CD1c-positive myeloid dendritic cell (primary cell): ENCODE results near the gene CCDC92B.
"Not testable (repeated sequence)": the region's sequence is repeated elsewhere in the genome, so short reads cannot be mapped to it uniquely, and the experiment has no call there.

ENCODE experiments used
- DNase-seq: peaks from one replicate; pipeline ENCODE4 v3.0.0-alpha.2; 2016; ENCODE audit errors: extremely low spot score

The CCDC92B gene

DNA sequence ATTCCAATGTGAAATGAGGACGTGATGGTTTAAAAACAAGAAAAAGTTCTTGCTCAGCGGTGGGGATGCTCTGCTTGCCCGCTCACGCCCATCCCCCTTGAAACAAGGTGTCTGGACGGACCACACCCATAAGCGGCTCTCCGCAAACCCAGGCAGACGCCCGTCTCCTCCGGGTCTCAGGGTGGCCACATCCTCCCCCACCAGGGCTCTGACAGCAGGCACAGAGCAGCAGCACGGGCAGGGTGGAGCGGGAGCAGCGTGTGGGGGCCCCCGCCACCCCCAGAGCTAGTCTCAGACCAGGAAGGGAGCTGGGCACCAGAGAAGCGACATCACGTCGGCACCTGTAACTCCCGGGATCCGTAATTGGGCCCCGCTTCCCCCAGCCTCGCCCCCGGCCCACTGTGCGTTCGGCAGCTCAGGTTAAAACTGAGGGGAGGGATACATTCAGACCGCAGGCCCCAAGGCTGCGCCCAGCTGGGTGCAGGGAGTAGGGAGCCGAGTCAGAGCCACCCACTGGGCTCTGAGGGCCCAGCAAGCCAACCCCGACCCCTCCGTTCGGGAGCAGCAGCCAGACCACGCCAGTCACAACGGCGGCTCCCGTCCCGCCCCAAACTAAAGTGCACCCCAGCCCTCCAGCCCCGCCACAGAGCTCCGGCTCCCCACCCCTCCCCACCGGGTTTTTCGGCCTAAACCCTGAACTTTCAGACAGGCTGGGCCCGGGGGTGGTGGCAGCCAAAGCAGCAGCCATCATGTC is 59.9 kb downstream of the CCDC92B start:
- DNase-seq: no peak

DNA sequence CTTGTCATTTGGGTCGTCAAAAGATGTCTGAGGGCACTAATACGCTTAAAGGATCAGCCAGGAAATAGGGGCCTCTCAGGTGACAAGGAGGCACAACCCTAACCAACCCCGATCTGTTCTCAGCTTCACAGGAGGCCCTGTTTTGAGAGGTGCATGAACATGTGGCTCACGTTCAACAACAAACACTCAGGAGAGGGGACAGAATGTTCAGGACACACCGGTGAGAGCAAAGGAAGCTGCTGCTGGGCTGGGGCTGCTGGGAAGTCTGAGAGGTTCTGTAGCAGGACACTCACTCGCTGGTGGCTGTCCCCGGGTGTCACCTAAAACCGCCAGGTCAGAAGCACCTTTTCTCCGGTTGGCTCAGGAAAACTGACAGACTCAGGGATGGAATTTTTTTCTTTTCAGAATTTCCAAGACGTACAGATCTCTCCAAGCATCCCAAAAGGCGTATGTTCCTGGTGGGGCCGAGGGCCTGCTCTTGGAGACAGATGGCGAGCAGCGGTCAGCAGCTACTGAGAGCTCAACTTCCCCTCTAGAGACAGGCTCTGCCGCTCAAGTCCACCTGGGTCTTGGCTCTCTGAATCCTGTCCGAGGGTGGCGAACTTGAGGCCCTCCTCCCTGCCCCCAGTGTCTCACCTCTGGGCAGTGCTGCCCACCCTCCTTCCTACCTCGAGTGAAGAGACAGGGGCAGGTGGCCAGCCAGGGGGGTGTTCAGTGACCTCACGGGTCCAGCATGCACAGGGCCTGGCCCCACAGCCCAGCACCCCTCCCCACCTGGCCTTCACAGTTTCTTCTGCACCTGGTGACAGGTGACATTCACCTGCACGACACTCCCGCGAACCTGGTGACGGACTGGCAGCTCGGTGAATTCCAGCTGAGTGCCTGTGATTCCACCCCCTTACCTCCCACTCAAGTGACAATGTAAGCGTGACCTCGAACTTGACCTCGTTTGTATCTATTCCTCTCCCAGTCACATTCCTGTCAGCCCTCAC is 60.8 kb downstream of the CCDC92B start:
- no peak for DNase-seq

DNA sequence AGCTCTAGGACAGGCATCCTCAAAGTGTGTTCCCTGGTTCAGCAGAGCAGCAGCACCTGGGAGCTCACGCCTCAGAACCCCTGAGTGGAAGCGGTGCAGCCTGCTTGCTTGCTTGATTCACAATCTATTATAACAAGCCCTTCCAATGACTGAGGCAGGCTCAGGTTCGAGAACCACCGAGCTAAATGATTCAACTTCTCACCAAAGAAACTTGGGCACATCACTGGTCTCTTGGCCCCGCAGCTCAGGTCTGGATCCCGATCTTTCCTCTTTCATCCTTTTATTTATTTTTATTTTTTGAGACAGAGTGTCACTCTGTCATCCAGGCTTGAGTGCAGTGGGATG is 62.4 kb downstream of the CCDC92B start:
- DNase-seq: no peak

DNA sequence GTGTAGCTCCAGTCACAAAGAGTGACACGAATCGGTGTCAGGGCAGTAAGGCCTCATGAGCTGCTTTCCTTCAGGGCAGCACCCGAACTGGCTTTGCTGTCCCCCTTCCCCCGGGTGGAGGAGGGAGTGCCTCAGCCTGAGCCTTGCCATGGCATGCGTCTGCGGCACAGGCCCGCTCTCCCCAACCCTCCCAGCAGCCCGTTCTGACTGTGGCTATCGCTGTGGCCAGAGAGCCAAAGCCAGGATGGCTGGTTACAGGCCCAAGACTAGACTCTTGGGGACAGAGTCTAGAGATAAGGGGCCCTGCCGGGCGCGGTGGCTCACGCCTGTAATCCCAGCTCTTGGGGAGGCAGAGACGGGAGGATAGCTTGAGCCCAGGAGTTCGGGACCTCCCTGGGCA is 63.8 kb downstream of the CCDC92B start:
- no peak for DNase-seq

DNA sequence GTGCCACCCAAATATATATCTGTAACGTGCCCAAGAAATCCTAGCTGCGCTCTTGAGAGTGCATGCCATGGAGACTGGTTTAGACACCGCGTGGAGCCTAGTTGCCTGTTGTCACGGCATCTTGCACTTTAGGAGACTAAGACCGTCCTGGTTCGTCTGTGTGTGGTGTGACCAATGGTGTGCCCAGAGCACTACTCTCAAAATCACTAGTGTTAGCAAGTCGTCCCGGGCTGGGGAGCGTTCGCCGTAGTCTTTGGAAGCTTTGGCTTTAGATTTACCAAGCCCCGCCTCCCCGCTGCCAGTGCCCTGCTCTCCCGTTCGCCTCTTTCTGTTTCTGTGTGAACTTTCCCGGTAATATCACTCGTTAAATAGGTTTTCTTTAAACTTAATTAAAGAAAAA is 64.9 kb downstream of the CCDC92B start:
- DNase-seq: no peak

DNA sequence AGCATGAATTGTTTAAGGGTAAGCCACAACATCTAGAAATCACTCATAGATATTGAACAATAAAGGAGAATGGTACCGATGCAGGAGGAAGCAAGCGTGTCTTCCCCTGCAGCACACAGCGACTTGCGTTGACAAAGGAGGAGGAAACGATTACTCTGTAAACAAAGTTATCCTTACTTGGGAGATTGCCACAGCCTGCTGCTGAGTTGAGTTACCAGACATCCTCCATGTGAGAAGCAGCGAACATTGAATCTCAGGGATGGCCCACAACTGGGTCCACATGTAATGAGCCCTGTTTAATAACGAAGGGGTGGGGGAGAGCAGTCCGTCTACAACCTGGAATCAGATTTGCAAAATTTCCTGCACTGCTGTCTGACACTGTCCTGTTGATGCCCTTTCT is 65.5 kb downstream of the CCDC92B start:
- no peak for DNase-seq

DNA sequence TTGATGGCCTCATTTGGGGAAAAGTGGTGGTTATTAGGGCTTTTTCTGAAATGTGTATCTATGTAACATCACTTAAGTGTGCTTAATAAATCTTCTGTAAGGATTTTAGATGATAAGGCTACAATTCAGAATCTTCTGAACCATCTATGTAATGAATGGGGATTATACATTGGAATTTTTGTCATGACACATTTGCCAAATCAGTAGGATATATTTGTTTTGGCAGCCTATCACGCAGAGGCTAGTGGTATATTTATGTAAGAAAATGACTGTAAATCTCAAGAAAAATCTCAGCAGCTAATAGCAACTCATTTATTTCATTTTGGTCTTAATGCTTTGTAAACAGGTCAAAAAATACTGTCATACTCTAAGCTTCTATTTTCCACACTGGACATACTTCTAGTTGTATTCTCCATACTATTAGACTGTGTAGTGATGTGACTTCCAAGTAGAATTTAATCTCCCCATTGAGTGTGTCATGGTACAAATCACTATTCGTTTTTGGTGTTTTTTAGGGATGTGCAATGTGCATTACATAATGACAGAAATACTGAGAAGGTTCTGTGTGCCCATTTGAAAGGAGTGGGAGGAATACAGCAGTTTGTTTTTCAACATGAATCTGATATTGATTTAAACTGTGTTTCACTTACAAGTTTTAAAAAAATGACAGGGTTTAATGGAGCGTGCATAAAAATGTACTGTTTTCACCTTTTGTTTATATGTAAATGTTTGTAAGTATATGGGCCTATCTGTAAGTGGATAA is 67.1 kb downstream of the CCDC92B start:
- DNase-seq: no peak

DNA sequence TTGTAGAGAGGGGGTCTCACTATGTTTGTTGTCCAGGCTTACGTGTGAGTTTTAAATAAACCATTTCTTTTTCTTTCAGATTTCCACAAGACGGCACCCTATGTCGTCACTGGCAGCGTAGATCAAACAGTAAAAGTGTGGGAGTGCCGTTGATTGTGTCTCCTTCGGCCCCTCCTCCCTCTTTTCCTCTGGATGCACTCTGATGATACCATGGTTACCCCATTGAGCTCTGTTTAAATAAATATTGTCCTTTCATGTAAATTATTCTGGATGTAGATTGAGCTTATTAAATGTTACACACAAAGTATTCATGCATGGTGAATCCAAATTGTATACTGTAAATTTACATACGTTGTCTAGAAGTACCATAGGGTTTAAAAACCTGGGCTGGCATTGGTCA is 67.8 kb downstream of the CCDC92B start:
- DNase-seq: no peak

DNA sequence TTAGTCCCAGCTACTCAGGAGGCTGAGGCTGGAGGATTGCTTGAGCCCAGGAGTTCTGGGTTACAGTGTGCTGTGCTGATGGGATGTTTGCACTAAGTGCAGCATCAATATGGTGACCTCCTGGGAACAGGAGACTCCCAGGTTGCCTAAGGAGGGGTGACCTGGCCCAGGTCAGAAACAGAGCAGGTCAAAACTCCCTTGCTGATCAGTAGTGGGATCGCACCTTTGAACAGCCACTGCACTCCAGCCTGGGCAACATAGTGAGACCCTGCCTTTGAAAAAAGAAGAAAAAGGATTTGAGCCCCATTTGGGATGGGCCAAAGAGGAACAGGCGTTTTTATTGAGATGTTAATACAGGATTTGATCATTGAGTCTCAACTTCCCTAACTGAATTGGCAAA is 68.5 kb downstream of the CCDC92B start:
- no peak for DNase-seq

DNA sequence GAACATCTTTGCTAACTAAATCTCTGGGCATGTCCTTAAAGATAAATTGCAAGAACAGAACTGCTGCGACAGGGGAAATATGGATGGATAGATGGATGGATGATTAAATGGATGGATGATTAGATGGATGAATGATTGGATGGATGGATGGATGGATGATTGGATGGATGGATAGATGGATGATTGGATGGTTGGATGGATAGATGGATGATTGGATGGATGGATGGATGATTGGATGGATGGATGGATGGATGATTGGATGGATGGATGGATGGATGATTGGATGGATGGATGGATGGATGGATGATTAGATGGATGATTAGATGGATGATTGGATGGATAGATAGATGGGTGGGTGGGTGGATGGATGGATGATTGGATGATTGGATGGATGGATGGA is 70.2 kb downstream of the CCDC92B start:
- not testable (repeated sequence) for DNase-seq
